Activated CD8-positive, alpha-beta T cell treated with anti-CD3 and anti-CD28 coated beads for 36 hours (primary cell): ENCODE measurements around the gene GOLPH3. TPM values are rescaled to one million over a fixed set of nuclear protein-coding genes. Genes with fewer than 3 reads are reported as not detected.

Source experiments
- ATAC-seq: fragments of 200-7000 bp; cut with Tn5 transposase; one replicate; pipeline ENCODE4 v1.10.0; 2021; ENCODE audit warnings: mild to moderate bottlenecking, moderate library complexity
- CTCF ChIA-PET: fragments of 350-600 bp; sonication (Branson Sonifier 250); formaldehyde crosslinking; loops from one replicate; lab custom pipeline; 2021; ENCODE audit warnings: antibody characterized with exemption; lab: Charles Lee
- POLR2A ChIA-PET: fragments of 350-600 bp; sonication (Branson Sonifier 250); formaldehyde crosslinking; loops from one replicate; lab custom pipeline; 2021; ENCODE audit warnings: antibody characterized with exemption; lab: Charles Lee
- DNase-seq: peaks from one replicate; pipeline ENCODE4 v3.0.0-alpha.2; 2020
- H3K27ac Mint-ChIP-seq: one replicate; pipeline ENCODE4 v1.8.0; 2021; ENCODE audit warnings: mild to moderate bottlenecking, mixed read lengths
- H3K27me3 Mint-ChIP-seq: one replicate; pipeline ENCODE4 v1.8.0; 2021; ENCODE audit warnings: mixed read lengths
- H3K36me3 Mint-ChIP-seq: one replicate; pipeline ENCODE4 v1.8.0; 2021; ENCODE audit warnings: low read depth, mixed read lengths
- H3K4me1 Mint-ChIP-seq: one replicate; pipeline ENCODE4 v1.8.0; 2021; ENCODE audit warnings: low read depth, mixed read lengths
- H3K4me3 Mint-ChIP-seq: one replicate; pipeline ENCODE4 v1.8.0; 2021; ENCODE audit warnings: mild to moderate bottlenecking, moderate library complexity, mixed read lengths
- H3K9me3 Mint-ChIP-seq: one replicate; pipeline ENCODE4 v1.8.0; 2021; ENCODE audit warnings: mixed read lengths
- intact Hi-C: fragments of 100-400 bp; cut with micrococcal nuclease; formaldehyde crosslinking; loops from one replicate; pipeline ENCODE4 v1.10.0; 2022
- total RNA-seq, 2 experiments: library from RNA; stranded (reverse); gene quantifications; one replicate each; pipeline ENCODE4 v1.2.3, GENCODE V29; 2021
- TF ChIP-seq, protein P1 (sequence below): fragments of 200-600 bp; IDR thresholded peaks from one replicate; pipeline ENCODE4 v1.8.0; 2022; ENCODE audit warnings: antibody characterized with exemption, mild to moderate bottlenecking

GOLPH3 gene
- total RNA-seq, 2 experiments from 2014 or later: 53.2 to 56.7 TPM

- no peak overlapping the region for H3K27ac Mint-ChIP-seq
- peaks cover 38% of the 10 kb centered on the region for H3K4me1 Mint-ChIP-seq
- intact Hi-C loops: no loop called here
- DNase-seq (no peak), ATAC-seq (no peak)
- peaks cover 38% of the 10 kb centered on the region for H3K36me3 Mint-ChIP-seq
- ChIA-PET POLR2A (interaction anchor here (0.7 to 1.6 kb wide), 3 partner anchors 8 to 428 kb away, joined by 3 to 7 read pairs (median 7); no protein-coding TSS in a partner anchor), CTCF (no interaction called here)
- TF ChIP-seq, protein P1, sequence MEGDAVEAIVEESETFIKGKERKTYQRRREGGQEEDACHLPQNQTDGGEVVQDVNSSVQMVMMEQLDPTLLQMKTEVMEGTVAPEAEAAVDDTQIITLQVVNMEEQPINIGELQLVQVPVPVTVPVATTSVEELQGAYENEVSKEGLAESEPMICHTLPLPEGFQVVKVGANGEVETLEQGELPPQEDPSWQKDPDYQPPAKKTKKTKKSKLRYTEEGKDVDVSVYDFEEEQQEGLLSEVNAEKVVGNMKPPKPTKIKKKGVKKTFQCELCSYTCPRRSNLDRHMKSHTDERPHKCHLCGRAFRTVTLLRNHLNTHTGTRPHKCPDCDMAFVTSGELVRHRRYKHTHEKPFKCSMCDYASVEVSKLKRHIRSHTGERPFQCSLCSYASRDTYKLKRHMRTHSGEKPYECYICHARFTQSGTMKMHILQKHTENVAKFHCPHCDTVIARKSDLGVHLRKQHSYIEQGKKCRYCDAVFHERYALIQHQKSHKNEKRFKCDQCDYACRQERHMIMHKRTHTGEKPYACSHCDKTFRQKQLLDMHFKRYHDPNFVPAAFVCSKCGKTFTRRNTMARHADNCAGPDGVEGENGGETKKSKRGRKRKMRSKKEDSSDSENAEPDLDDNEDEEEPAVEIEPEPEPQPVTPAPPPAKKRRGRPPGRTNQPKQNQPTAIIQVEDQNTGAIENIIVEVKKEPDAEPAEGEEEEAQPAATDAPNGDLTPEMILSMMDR: no peak
- H3K4me3 Mint-ChIP-seq: no peak overlapping the region
- no peaks in the 10 kb centered on the region for H3K27me3 Mint-ChIP-seq
- no peaks in the 10 kb centered on the region for H3K9me3 Mint-ChIP-seq
Measured at GRCh38 chr5:32163053-32163452, 11.1 kb downstream of the GOLPH3 start.

DNA sequence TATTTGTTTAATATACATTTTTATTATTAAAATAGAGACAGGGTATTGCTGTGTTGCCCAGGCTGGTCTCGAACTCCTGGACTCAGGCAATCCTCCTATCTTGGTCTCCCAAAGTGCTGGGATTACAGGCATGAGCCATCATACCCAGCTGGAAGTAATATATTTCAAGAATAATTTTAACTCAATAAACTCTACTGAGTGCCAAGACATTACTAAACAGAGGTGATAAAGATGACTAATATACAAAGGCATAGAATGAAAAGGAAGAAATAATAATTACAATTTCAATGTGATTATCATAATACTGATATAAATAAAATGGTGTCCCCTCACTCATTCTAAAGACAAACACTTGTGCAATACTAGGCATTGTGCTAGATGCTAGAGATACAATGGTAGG lies 13.9 kb downstream of the GOLPH3 start:
- CTCF ChIA-PET: interaction anchor here (1.2 kb wide), 1 partner anchor 9 kb away, joined by 4 read pairs; no protein-coding TSS in a partner anchor
- Mint-ChIP-seq H3K9me3 (no peaks in the 10 kb centered on the region), H3K27me3 (no peaks in the 10 kb centered on the region), H3K27ac (no peak overlapping the region), H3K4me3 (no peak overlapping the region), H3K36me3 (peaks cover 30% of the 10 kb centered on the region), H3K4me1 (peaks cover 33% of the 10 kb centered on the region)
- ATAC-seq (no peak), DNase-seq (no peak)
- TF ChIP-seq, protein P1: no peak
- intact Hi-C loops: no loop called here
- POLR2A ChIA-PET: interaction anchor here (0.8 kb wide), 1 partner anchor 13 kb away, joined by 4 read pairs; no protein-coding TSS in a partner anchor

DNA sequence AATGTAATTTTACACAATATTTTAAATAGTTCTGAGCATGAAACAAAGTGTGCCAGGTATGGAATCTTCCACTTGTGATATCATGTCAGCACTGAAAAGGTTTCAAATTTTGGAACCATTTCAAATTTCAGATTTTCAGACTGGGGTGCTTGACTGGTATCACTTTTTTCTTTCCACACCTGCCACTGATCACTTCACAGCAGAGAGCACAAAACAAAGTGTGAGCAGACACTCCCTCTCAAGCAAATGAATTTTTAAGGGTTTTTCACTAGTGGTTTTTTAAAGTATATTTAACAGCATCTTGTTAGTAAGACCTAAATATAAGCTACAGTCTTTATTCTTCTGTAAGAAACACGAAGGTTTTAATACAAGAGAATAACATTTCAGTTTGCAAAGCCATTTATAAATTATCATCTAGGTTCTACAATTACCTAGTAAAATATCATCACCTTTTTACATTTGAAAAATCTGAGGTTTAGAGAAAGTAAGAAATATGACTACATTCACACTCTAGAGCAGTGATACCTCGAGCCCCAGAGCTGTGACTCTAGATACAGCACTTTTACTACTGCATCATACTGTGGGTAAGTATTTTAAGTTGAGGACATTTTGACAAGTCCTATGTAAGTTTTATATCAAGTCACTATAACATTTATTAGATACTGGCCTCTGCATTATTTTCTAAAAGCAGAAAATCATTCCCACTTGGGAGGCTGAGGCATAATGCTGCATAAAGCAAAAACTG lies 14.6 kb downstream of the GOLPH3 start:
- ATAC-seq (peak; percentile 60), DNase-seq (no peak)
- no peak overlapping the region for H3K27ac Mint-ChIP-seq
- intact Hi-C loops: no loop called here
- POLR2A ChIA-PET: interaction anchor here (0.8 kb wide), 1 partner anchor 14 kb away, joined by 4 read pairs; no protein-coding TSS in a partner anchor
- TF ChIP-seq, protein P1: no peak
- H3K4me1 Mint-ChIP-seq: peaks cover 35% of the 10 kb centered on the region
- no peak overlapping the region for H3K4me3 Mint-ChIP-seq
- peaks cover 30% of the 10 kb centered on the region for H3K36me3 Mint-ChIP-seq
- CTCF ChIA-PET: interaction anchor here (1.0 to 1.2 kb wide), 2 partner anchors 10 to 15 kb away, joined by 3 to 4 read pairs; partner anchors contain the start of gene GOLPH3
- H3K9me3 Mint-ChIP-seq: no peaks in the 10 kb centered on the region
- no peaks in the 10 kb centered on the region for H3K27me3 Mint-ChIP-seq

- no peak overlapping the region for H3K27ac Mint-ChIP-seq
- H3K36me3 Mint-ChIP-seq: peaks cover 28% of the 10 kb centered on the region
- DNase-seq (no peak), ATAC-seq (no peak)
- no peak overlapping the region for H3K4me3 Mint-ChIP-seq
- ChIA-PET POLR2A (no interaction called here), CTCF (no interaction called here)
- no peaks in the 10 kb centered on the region for H3K27me3 Mint-ChIP-seq
- intact Hi-C loops: no loop called here
- TF ChIP-seq, protein P1: no peak
- no peaks in the 10 kb centered on the region for H3K9me3 Mint-ChIP-seq
- H3K4me1 Mint-ChIP-seq: peaks cover 38% of the 10 kb centered on the region
Measured at GRCh38 chr5:32158679-32158975, 15.5 kb downstream of the GOLPH3 start.

GRCh38 chr5:32157078-32157477 lies 17.0 kb downstream of the GOLPH3 start:
- ChIA-PET POLR2A (no interaction called here), CTCF (interaction anchor here (1.5 kb wide), 1 partner anchor 75 kb away, joined by 3 read pairs; no protein-coding TSS in a partner anchor)
- H3K27ac Mint-ChIP-seq: no peak overlapping the region
- H3K4me3 Mint-ChIP-seq: no peak overlapping the region
- H3K9me3 Mint-ChIP-seq: no peaks in the 10 kb centered on the region
- peaks cover 39% of the 10 kb centered on the region for H3K4me1 Mint-ChIP-seq
- no peaks in the 10 kb centered on the region for H3K27me3 Mint-ChIP-seq
- ATAC-seq (no peak), DNase-seq (no peak)
- TF ChIP-seq, protein P1: no peak
- intact Hi-C loops: no loop called here
- peaks cover 33% of the 10 kb centered on the region for H3K36me3 Mint-ChIP-seq
